ENCODE measurements around the gene TK2. TPM values are rescaled to one million over a fixed set of nuclear protein-coding genes. Genes with fewer than 3 reads are reported as not detected.

The TK2 gene
- total and polyA plus RNA-seq, 2 experiments from 2014 or later, result 27.9 to 57.5 TPM

- in situ Hi-C loops (cut with MboI), result no loop called here
- H3K9ac ChIP-seq, result no peak overlapping the region
- H3K27me3 ChIP-seq (replicated peaks; ENCODE audit: insufficient read depth), result no peaks in the 10 kb centered on the region
- no peaks in the 10 kb centered on the region for H3K9me3 ChIP-seq (ENCODE audit: low read depth)
- no peaks in the 10 kb centered on the region; the same call in 1 of the 2 replicates for H3K36me3 ChIP-seq (ENCODE audit: low read depth)
- H2AFZ ChIP-seq, result no peak overlapping the region
- no peaks in the 10 kb centered on the region for H3K9me2 ChIP-seq (ENCODE audit: insufficient read depth)
- H3F3A ChIP-seq (ENCODE audit: insufficient read depth), result no peaks in the 10 kb centered on the region
- no peak for TF ChIP-seq EZH2 (IDR thresholded peaks at IDR 0.05; ENCODE audit: insufficient read depth, poor library complexity, severe bottlenecking)
- H3K4me1 ChIP-seq (ENCODE audit: insufficient read depth), result no peaks in the 10 kb centered on the region
- no peak overlapping the region for H3K27ac ChIP-seq
- H4K20me1 ChIP-seq (ENCODE audit: insufficient read depth), result no peaks in the 10 kb centered on the region
- H3K4me3 ChIP-seq, result no peak overlapping the region
- no peak for DNase-seq
- WGBS, 2 experiments (ENCODE audit: low coverage in 1 of 2, low lambda C conversion rate in 2 of 2, missing lambda C conversion rate in 2 of 2), result 85 to 93% methylated on average over 3 of the region's 3 CpGs
- H3K4me2 ChIP-seq (ENCODE audit: unreplicated experiment), result no peak overlapping the region
- H3K79me2 ChIP-seq (ENCODE audit: insufficient read depth), result no peaks in the 10 kb centered on the region
Observed at GRCh38 chr16:66542396-66542795, 7.5 kb downstream of the TK2 start.

GRCh38 chr16:66541388-66542355, 8.2 kb downstream of the TK2 start:
- no peaks in the 10 kb centered on the region for H3F3A ChIP-seq (ENCODE audit: insufficient read depth)
- H3K27me3 ChIP-seq (replicated peaks; ENCODE audit: insufficient read depth), result no peaks in the 10 kb centered on the region
- H3K9me3 ChIP-seq (ENCODE audit: low read depth), result no peaks in the 10 kb centered on the region
- H3K79me2 ChIP-seq (ENCODE audit: insufficient read depth), result no peaks in the 10 kb centered on the region
- H3K36me3 ChIP-seq (ENCODE audit: low read depth), result no peaks in the 10 kb centered on the region; the same call in 1 of the 2 replicates
- no peak for DNase-seq
- 81 to 87% methylated on average over 18 of the region's 18 CpGs for WGBS, 2 experiments (ENCODE audit: low coverage in 1 of 2, low lambda C conversion rate in 2 of 2, missing lambda C conversion rate in 2 of 2)
- H3K27ac ChIP-seq, result no peak overlapping the region
- TF ChIP-seq EZH2 (IDR thresholded peaks at IDR 0.05; ENCODE audit: insufficient read depth, poor library complexity, severe bottlenecking) (no peak), EZH2phosphoT487 (IDR thresholded peaks at IDR 0.05; ENCODE audit: insufficient read depth, low read depth) (no peak)
- no peak overlapping the region for H3K9ac ChIP-seq
- H2AFZ ChIP-seq, result no peak overlapping the region
- no peak overlapping the region for H3K4me3 ChIP-seq
- no peaks in the 10 kb centered on the region for H3K4me1 ChIP-seq (ENCODE audit: insufficient read depth)
- no peaks in the 10 kb centered on the region for H4K20me1 ChIP-seq (ENCODE audit: insufficient read depth)
- no peaks in the 10 kb centered on the region for H3K9me2 ChIP-seq (ENCODE audit: insufficient read depth)
- H3K4me2 ChIP-seq (ENCODE audit: unreplicated experiment), result no peak overlapping the region
- in situ Hi-C loops (cut with MboI), result no loop called here

GRCh38 chr16:66539623-66540469, 10.1 kb downstream of the TK2 start:
- in situ Hi-C loops (cut with MboI), result no loop called here
- Histone ChIP-seq H3K4me3 (no peak overlapping the region), H4K20me1 (ENCODE audit: insufficient read depth) (no peaks in the 10 kb centered on the region), H3K36me3 (ENCODE audit: low read depth) (no peaks in the 10 kb centered on the region; the same call in 1 of the 2 replicates), H3K9me2 (ENCODE audit: insufficient read depth) (no peaks in the 10 kb centered on the region), H3K4me1 (ENCODE audit: insufficient read depth) (no peaks in the 10 kb centered on the region), H3F3A (ENCODE audit: insufficient read depth) (no peaks in the 10 kb centered on the region), H3K27ac (no peak overlapping the region), H3K9ac (no peak overlapping the region), H3K4me2 (ENCODE audit: unreplicated experiment) (no peak overlapping the region), H3K9me3 (ENCODE audit: low read depth) (no peaks in the 10 kb centered on the region), H3K79me2 (ENCODE audit: insufficient read depth) (no peaks in the 10 kb centered on the region), H2AFZ (no peak overlapping the region), H3K27me3 (replicated peaks; ENCODE audit: insufficient read depth) (no peaks in the 10 kb centered on the region)
- no peak for DNase-seq
- WGBS, 2 experiments (ENCODE audit: low coverage in 1 of 2, low lambda C conversion rate in 2 of 2, missing lambda C conversion rate in 2 of 2), result 95 to 96% methylated on average over 3 of the region's 3 CpGs
- TF ChIP-seq EZH2phosphoT487 (IDR thresholded peaks at IDR 0.05; ENCODE audit: insufficient read depth, low read depth), result no peak
- TF ChIP-seq EZH2 (IDR thresholded peaks at IDR 0.05; ENCODE audit: insufficient read depth, poor library complexity, severe bottlenecking), result no peak

- H3F3A ChIP-seq (ENCODE audit: insufficient read depth), result no peaks in the 10 kb centered on the region
- no peak overlapping the region for H3K9ac ChIP-seq
- H3K27me3 ChIP-seq (replicated peaks; ENCODE audit: insufficient read depth), result no peaks in the 10 kb centered on the region
- H3K79me2 ChIP-seq (ENCODE audit: insufficient read depth), result no peaks in the 10 kb centered on the region
- H3K36me3 ChIP-seq (ENCODE audit: low read depth), result no peaks in the 10 kb centered on the region; the same call in 1 of the 2 replicates
- TF ChIP-seq EZH2phosphoT487 (IDR thresholded peaks at IDR 0.05; ENCODE audit: insufficient read depth, low read depth) (no peak), EZH2 (IDR thresholded peaks at IDR 0.05; ENCODE audit: insufficient read depth, poor library complexity, severe bottlenecking) (no peak)
- H4K20me1 ChIP-seq (ENCODE audit: insufficient read depth), result no peaks in the 10 kb centered on the region
- WGBS, 2 experiments (ENCODE audit: low coverage in 1 of 2, low lambda C conversion rate in 2 of 2, missing lambda C conversion rate in 2 of 2), result 87 to 95% methylated on average over 5 of the region's 5 CpGs
- H2AFZ ChIP-seq, result no peak overlapping the region
- no peak overlapping the region for H3K27ac ChIP-seq
- H3K4me3 ChIP-seq, result no peak overlapping the region
- no peaks in the 10 kb centered on the region for H3K9me3 ChIP-seq (ENCODE audit: low read depth)
- no peak for DNase-seq
- H3K9me2 ChIP-seq (ENCODE audit: insufficient read depth), result no peaks in the 10 kb centered on the region
- no peak overlapping the region for H3K4me2 ChIP-seq (ENCODE audit: unreplicated experiment)
- H3K4me1 ChIP-seq (ENCODE audit: insufficient read depth), result no peaks in the 10 kb centered on the region
- in situ Hi-C loops (cut with MboI), result no loop called here
Observed at GRCh38 chr16:66538910-66539309, 11.0 kb downstream of the TK2 start.

All from GM23248 (cell line).